Neuronal stem cell (in vitro differentiated cells): ENCODE data around the gene KLHL7.
"Not testable (repeated sequence)": the region's sequence is repeated elsewhere in the genome, so short reads cannot be mapped to it uniquely, and the experiment has no call there.

Experiments
- DNase-seq: peaks from one replicate; pipeline ENCODE4 v3.0.0-alpha.2; 2013; ENCODE audit warnings: low spot score
- H2AFZ ChIP-seq: one replicate; pipeline ENCODE4 v1.6.1; 2013; ENCODE audit warnings: mild to moderate bottlenecking, low read length, inconsistent platforms
- H2AK5ac ChIP-seq: 2 replicates; pipeline ENCODE4 v1.6.1; 2013; ENCODE audit warnings: low read depth, mild to moderate bottlenecking, inconsistent platforms, low read length, moderate library complexity, mixed read lengths
- H2BK120ac ChIP-seq: 2 replicates; pipeline ENCODE4 v1.6.1; 2013; ENCODE audit warnings: low read depth, mild to moderate bottlenecking, inconsistent platforms, low read length, moderate library complexity, mixed read lengths
- H2BK12ac ChIP-seq: one replicate; pipeline ENCODE4 v1.6.1; 2013; ENCODE audit warnings: low read length, inconsistent platforms
- H2BK15ac ChIP-seq: 2 replicates; pipeline ENCODE4 v1.6.1; 2013; ENCODE audit warnings: mild to moderate bottlenecking, low read length, inconsistent platforms, mixed read lengths
- H2BK5ac ChIP-seq: one replicate; pipeline ENCODE4 v1.6.1; 2013; ENCODE audit warnings: inconsistent platforms, mild to moderate bottlenecking, low read length, moderate library complexity
- H3K14ac ChIP-seq: one replicate; pipeline ENCODE4 v1.6.1; 2013; ENCODE audit warnings: low read length, inconsistent platforms
- H3K18ac ChIP-seq: 2 replicates; pipeline ENCODE4 v1.6.1; 2013; ENCODE audit warnings: low read length, inconsistent platforms
- H3K23ac ChIP-seq: 2 replicates; pipeline ENCODE4 v1.6.1; 2013; ENCODE audit warnings: low read depth, mild to moderate bottlenecking, mixed read lengths, low read length, inconsistent platforms; ENCODE audit not compliant: poor library complexity
- H3K27ac ChIP-seq: replicated peaks from 3 replicates; pipeline ENCODE4 v1.5.1; 2013; ENCODE audit warnings: low read length, inconsistent platforms
- H3K27me3 ChIP-seq, 3 experiments: 2 replicates each; pipeline ENCODE4 v1.6.1; 2013; ENCODE audit warnings: low read length in 3 of 3, mild to moderate bottlenecking in 2 of 3, inconsistent platforms in 1 of 3, low read depth in 1 of 3, mixed read lengths in 1 of 3, moderate library complexity in 1 of 3; ENCODE audit not compliant: control insufficient read depth in 3 of 3, insufficient read depth in 3 of 3
- H3K36me3 ChIP-seq, 2 donors: replicated peaks in 1 of 2; 2 replicates each; pipeline ENCODE4 v1.6.1; 2013; ENCODE audit warnings: low read length in 2 of 2; ENCODE audit not compliant: control insufficient read depth in 2 of 2, insufficient read depth in 2 of 2
- H3K4ac ChIP-seq: 2 replicates; pipeline ENCODE4 v1.6.1; 2013; ENCODE audit warnings: inconsistent platforms, mild to moderate bottlenecking, low read length, moderate library complexity
- H3K4me1 ChIP-seq, 2 donors: 1 replicate in 1 of 2; 2 replicates in 1 of 2; pipeline ENCODE4 v1.6.1; 2013; ENCODE audit warnings: low read length in 2 of 2, low read depth in 1 of 2; ENCODE audit not compliant: control insufficient read depth in 2 of 2, insufficient read depth in 1 of 2
- H3K4me2 ChIP-seq: one replicate; pipeline ENCODE4 v1.6.1; 2013; ENCODE audit warnings: mild to moderate bottlenecking, low read length, inconsistent platforms; ENCODE audit not compliant: insufficient read depth, poor library complexity, severe bottlenecking
- H3K4me3 ChIP-seq, 2 donors: 2 replicates each; pipeline ENCODE4 v1.5.1; 2013; ENCODE audit warnings: low read length in 2 of 2, mild to moderate bottlenecking in 2 of 2, inconsistent platforms in 1 of 2, moderate library complexity in 1 of 2
- H3K79me1 ChIP-seq: one replicate; pipeline ENCODE4 v1.6.1; 2013; ENCODE audit warnings: low read depth, mild to moderate bottlenecking, inconsistent platforms, low read length, moderate library complexity
- H3K9ac ChIP-seq: one replicate; pipeline ENCODE4 v1.6.1; 2013; ENCODE audit warnings: mild to moderate bottlenecking, low read depth, low read length, inconsistent platforms; ENCODE audit not compliant: poor library complexity
- H3K9me3 ChIP-seq, 2 donors: replicated peaks in 1 of 2; 2 replicates each; pipeline versions ENCODE3 to v1.6.1; 2013; ENCODE audit warnings: low read length in 2 of 2, mild to moderate bottlenecking in 2 of 2, inconsistent platforms in 1 of 2, low read depth in 1 of 2, mixed read lengths in 1 of 2, moderate library complexity in 1 of 2; ENCODE audit not compliant: control insufficient read depth in 2 of 2, insufficient read depth in 1 of 2
- H4K8ac ChIP-seq: one replicate; pipeline ENCODE4 v1.6.1; 2013; ENCODE audit warnings: low read depth, mild to moderate bottlenecking, inconsistent platforms, low read length, moderate library complexity
- H4K91ac ChIP-seq: one replicate; pipeline ENCODE4 v1.6.1; 2013; ENCODE audit warnings: low read length, low read depth, mild to moderate bottlenecking, inconsistent platforms; ENCODE audit not compliant: poor library complexity
- whole genome bisulfite sequencing, 2 donors: extraction: QIAGEN DNeasy Blood & Tissue Kit; methylation state at CpG; one replicate each; pipeline ENCODE4 v1.1.7; 2013; ENCODE audit warnings: missing lambda C conversion rate in 2 of 2, mixed read lengths in 1 of 2; ENCODE audit not compliant: insufficient read length in 2 of 2, insufficient replicate concordance in 1 of 2; ENCODE audit errors: extremely low coverage in 2 of 2; 5-methylcytosine and 5-hydroxymethylcytosine counted together

Gene KLHL7

GRCh38 chr7:23224364-23224763 lies 118.8 kb downstream of the KLHL7 start:
- not testable (repeated sequence) for H2AFZ ChIP-seq, H2BK15ac ChIP-seq, H4K91ac ChIP-seq, H3K36me3 ChIP-seq, H3K79me1 ChIP-seq, H2BK120ac ChIP-seq, H3K14ac ChIP-seq, H3K27ac ChIP-seq, H3K4me3 ChIP-seq, H3K9ac ChIP-seq, H2AK5ac ChIP-seq, H3K27me3 ChIP-seq, H2BK5ac ChIP-seq, H2BK12ac ChIP-seq, H3K9me3 ChIP-seq, H4K8ac ChIP-seq, H3K23ac ChIP-seq, H3K4ac ChIP-seq, DNase-seq, H3K18ac ChIP-seq, H3K4me2 ChIP-seq
- peaks cover 3 to 16% of the 10 kb centered on the region in 2 donors for H3K4me1 ChIP-seq
- WGBS, 2 donors, result no CpG with 5 or more reads among the region's 4 CpGs

DNA sequence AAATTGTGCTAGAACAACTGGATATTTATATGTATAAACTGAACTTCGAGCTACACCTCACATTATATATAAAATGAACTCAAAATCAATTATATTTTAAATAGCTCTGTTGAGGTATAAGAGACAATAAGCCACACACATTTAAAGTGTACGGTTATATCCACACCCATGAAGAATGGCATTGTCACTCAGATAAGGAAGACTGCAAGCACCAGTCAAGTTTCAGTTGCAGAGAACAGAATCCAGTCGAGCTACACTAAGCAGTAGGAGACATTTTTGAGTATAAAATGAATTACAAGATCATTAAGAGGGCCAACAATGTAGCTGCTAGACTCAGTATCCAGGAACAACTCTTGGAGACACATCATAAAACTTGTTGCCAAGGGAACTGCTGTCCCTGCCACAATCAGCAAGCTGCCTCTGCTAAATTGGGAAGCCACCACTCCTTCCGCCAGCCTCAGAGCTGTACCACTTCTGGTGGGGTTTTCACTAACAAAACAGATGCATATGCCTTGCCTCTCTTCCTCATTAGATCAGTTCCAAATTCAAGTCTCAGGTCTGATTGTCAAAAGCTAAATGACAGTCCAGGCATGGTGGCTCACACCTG lies 121.4 kb downstream of the KLHL7 start:
- peaks cover 0 to 9% of the 10 kb centered on the region in 2 donors for H3K4me1 ChIP-seq

More for the DNA sequence above, 121.4 kb downstream of the KLHL7 start:
- H3K9ac ChIP-seq, result no peak overlapping the region
- no peak overlapping the region for H2BK120ac ChIP-seq
- H3K4me3 ChIP-seq, result no peak overlapping the region
- H4K91ac ChIP-seq, result no peak overlapping the region
- no peak overlapping the region for H3K4me2 ChIP-seq
- peaks cover 3% of the 10 kb centered on the region in 2 donors for H3K9me3 ChIP-seq
- WGBS, 2 donors, result no CpG with 5 or more reads among the region's 4 CpGs
- no peak overlapping the region for H3K27ac ChIP-seq
- H3K27me3 ChIP-seq, result no peaks in the 10 kb centered on the region
- H3K14ac ChIP-seq, result no peak overlapping the region
- no peak for DNase-seq
- no peak overlapping the region for H2BK12ac ChIP-seq
- H4K8ac ChIP-seq, result no peak overlapping the region
- H3K79me1 ChIP-seq, result no peaks in the 10 kb centered on the region
- no peak overlapping the region for H3K23ac ChIP-seq
- H2BK5ac ChIP-seq, result no peak overlapping the region
- H3K18ac ChIP-seq, result no peak overlapping the region
- H2AFZ ChIP-seq, result no peak overlapping the region
- H3K36me3 ChIP-seq, result no peaks in the 10 kb centered on the region
- no peak overlapping the region for H2BK15ac ChIP-seq
- H3K4ac ChIP-seq, result no peak overlapping the region
- no peak overlapping the region for H2AK5ac ChIP-seq
